ENCODE measurements around the gene SNAI1. TPM values are rescaled to one million over a fixed set of nuclear protein-coding genes. Genes with fewer than 3 reads are reported as not detected.

Gene SNAI1
- total RNA-seq, 4 donors from 2014 or later = 0.32 to 0.41 (median 0.40) TPM; not detected in 1

DNA sequence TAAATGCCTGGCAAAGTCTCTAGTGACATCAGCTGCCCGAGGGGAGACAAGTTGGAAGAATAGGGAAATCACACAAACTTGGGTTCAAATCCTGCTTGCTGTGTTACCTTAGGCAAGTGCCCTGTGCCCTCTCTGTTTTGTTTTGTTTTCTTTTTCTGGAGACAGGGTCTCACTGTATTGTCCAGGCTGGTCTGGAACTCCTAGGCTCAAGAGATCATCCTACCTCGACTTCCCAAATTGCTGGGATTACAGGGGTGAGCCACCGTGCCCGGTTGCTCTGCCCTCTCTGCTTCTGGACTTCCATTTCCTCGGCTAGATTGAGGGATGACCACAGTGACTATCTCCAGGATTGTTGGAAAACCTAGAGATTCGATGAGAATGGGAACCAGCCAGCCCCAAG, 55.4 kb downstream of the SNAI1 start:
- no peaks in the 10 kb centered on the region for H3K36me3 ChIP-seq
- in situ Hi-C loops (cut with MboI; ENCODE audit: low pct_ligation_motif_present in 1 of 4, low pct_unique_long_range_greater_than_20kb in 1 of 4, low sequenced_read_pairs in 3 of 4) = no loop called here
- no peak for TF ChIP-seq POLR2A (IDR thresholded peaks at IDR 0.05)
- no peak for TF ChIP-seq POLR2AphosphoS5 (IDR thresholded peaks at IDR 0.05)
- TF ChIP-seq, protein P1, sequence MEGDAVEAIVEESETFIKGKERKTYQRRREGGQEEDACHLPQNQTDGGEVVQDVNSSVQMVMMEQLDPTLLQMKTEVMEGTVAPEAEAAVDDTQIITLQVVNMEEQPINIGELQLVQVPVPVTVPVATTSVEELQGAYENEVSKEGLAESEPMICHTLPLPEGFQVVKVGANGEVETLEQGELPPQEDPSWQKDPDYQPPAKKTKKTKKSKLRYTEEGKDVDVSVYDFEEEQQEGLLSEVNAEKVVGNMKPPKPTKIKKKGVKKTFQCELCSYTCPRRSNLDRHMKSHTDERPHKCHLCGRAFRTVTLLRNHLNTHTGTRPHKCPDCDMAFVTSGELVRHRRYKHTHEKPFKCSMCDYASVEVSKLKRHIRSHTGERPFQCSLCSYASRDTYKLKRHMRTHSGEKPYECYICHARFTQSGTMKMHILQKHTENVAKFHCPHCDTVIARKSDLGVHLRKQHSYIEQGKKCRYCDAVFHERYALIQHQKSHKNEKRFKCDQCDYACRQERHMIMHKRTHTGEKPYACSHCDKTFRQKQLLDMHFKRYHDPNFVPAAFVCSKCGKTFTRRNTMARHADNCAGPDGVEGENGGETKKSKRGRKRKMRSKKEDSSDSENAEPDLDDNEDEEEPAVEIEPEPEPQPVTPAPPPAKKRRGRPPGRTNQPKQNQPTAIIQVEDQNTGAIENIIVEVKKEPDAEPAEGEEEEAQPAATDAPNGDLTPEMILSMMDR (IDR thresholded peaks at IDR 0.05) = no peak
- TF ChIP-seq EP300 (IDR thresholded peaks at IDR 0.05; ENCODE audit: low read depth) = no peak
- no peaks in the 10 kb centered on the region for H3K27me3 ChIP-seq
- no peaks in the 10 kb centered on the region for H3K9me3 ChIP-seq
- intact Hi-C loops (cut with DNase I; ENCODE audit: low total_unique reads) = no loop called here
- 40 to 53% methylated on average over 1 to 6 of the region's 6 CpGs for WGBS, 2 donors (ENCODE audit: low coverage in 1 of 2)
- H3K27ac ChIP-seq = no peak overlapping the region
- DNase-seq = no peak
- H3K4me3 ChIP-seq = no peak overlapping the region
- peaks cover 4 to 17% (median 9%) of the 10 kb centered on the region in 4 donors for H3K4me1 ChIP-seq

Small RNA genes within 50 kb of the gene (small RNA-seq; reads per million reads assigned to genes)
- gene RF00017 = 0 reads per million in 4 donors
- gene RNU6-147P = 0 reads per million in 4 donors

Other genes with a start within 250 kb of the SNAI1 start
- gene SLC9A8, start 170.2 kb upstream of the SNAI1 start, total RNA-seq = 10 to 100 TPM in 3 of 4 donors, 1 to 10 TPM in 1; 9.0 to 31.0 (median 16.6) TPM
- gene SPATA2, start 67.5 kb upstream of the SNAI1 start, total RNA-seq = 10 to 100 TPM in 3 of 4 donors, 1 to 10 TPM in 1; 4.0 to 40.0 (median 17.2) TPM
- gene RNF114, start 46.6 kb upstream of the SNAI1 start, total RNA-seq = 100 to 1,000 TPM; 108 to 271 (median 217) TPM
- gene UBE2V1, start 130.2 kb downstream of the SNAI1 start, total RNA-seq = 100 to 1,000 TPM in 1 of 4 donors, 10 to 100 TPM in 3; 23.7 to 104 (median 62.8) TPM
- 10 to 100 TPM in 3 of 4 donors, 1 to 10 TPM in 1; 9.6 to 30.9 (median 23.2) TPM for gene PEDS1, start 170.7 kb downstream of the SNAI1 start, total RNA-seq
- 10 to 100 TPM; 26.1 to 78.9 (median 57.1) TPM for gene CEBPB, start 207.8 kb downstream of the SNAI1 start, total RNA-seq

Measured in transverse colon (tissue), 4 donors.